LNCAP (cell line): ENCODE measurements around the gene UTP18.

ENCODE experiments used
- TF ChIP-seq, protein P1 (sequence below): fragments of 450-650 bp; IDR thresholded peaks from 2 replicates; pipeline ENCODE4 v1.5.1; 2017; ENCODE audit warnings: mild to moderate bottlenecking

Gene UTP18

DNA sequence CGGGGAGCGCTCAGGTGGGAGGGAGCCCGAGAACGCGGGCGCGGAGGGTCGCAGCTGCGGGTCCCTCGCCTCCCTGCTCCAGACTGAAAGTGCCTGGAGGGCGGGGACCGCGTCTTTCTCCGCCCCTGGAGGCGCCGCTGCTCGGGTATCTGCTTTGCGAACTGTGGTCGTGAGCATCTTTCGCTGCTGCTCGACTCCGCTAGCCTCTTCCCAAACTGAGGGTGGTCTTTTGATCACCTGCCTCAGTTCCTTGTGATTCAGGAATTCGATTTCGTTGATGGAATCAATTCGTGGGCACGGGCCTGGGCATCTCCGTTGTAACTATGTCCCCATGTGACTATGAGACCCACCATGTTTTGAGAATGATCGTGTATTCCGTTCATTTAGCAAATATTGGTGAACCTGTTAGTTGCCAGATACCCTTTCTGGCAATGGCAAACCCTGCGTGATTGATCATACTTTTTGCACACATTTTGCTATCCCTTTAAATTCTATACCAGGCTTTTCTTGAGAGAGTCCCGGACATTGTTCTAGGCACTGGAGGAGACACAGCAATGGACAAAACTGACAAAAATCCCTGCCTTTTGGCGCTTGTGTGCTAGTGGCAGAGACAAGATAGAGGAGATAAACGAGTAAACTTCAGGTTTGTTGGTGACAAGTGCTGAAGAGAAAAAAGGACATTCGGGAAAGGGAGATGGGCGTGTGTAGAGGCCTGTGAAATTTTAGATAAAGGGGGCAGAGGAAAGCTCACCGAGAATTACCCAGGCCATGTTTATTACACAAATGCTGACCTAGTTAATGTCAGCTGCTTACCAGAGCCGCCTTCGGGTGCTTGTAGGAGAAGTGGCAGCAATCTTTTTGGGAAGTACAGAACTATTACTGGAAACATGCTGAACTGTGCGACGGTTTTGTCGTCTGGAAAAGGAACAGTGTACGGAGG lies 948 bp downstream of the UTP18 start:
- TF ChIP-seq, protein P1, sequence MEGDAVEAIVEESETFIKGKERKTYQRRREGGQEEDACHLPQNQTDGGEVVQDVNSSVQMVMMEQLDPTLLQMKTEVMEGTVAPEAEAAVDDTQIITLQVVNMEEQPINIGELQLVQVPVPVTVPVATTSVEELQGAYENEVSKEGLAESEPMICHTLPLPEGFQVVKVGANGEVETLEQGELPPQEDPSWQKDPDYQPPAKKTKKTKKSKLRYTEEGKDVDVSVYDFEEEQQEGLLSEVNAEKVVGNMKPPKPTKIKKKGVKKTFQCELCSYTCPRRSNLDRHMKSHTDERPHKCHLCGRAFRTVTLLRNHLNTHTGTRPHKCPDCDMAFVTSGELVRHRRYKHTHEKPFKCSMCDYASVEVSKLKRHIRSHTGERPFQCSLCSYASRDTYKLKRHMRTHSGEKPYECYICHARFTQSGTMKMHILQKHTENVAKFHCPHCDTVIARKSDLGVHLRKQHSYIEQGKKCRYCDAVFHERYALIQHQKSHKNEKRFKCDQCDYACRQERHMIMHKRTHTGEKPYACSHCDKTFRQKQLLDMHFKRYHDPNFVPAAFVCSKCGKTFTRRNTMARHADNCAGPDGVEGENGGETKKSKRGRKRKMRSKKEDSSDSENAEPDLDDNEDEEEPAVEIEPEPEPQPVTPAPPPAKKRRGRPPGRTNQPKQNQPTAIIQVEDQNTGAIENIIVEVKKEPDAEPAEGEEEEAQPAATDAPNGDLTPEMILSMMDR, result no peak

DNA sequence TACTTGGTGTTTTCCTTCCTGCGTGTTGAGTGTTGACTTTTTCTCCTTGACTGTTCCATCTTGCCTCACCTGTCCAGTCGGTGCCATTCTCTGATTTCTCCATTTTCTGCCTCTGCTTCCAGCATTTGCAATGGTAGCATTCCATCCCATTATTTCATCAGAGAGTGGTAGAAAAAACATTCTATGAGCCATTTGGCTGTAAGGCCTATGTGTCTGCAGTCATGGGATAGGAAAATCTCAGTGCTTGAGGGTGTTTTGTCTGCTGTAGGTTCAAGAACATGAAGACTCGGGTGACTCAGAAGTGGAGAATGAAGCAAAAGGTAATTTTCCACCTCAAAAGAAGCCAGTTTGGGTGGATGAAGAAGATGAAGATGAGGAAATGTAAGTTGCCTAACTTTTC lies 2.7 kb downstream of the UTP18 start:
- TF ChIP-seq, protein P1, result no peak

DNA sequence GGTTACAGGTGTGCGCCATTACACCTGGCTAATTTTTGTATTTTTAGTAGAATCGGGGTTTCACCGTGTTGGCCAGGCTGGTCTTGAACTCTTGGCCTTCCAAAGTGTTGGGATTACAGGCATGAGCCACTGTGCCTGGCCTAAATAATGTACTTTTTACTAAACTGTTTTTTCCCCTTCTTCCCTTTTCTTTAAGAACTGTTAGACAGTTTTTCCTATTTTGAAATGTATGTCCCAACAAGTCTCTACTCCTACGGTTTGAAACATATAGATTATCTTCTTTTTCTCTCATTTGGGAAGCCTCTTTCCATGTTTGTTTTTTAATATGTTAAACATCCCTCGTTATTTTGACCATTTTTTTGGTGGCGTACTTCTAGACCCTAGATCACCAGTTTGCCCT lies 9.6 kb downstream of the UTP18 start:
- TF ChIP-seq, protein P1, result no peak

DNA sequence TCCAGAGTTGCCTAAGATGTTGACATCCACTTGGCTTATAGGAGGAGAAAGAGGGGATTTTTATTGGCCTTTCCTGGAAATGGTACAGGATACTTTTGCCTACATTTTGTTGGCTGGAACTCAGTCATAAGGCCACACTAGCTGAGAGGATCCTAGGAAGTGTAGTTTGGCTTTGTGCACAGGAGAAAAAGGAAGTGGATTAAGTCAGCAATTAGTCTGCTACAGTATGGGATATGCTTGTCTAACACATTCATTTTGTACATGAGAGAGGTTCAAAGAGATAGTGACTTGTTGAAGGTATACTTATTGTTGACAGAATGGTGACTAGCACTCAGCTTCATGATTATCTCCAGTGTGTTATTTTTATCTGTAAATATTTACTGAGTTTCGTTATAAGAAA lies 10.3 kb downstream of the UTP18 start:
- TF ChIP-seq, protein P1, result no peak

DNA sequence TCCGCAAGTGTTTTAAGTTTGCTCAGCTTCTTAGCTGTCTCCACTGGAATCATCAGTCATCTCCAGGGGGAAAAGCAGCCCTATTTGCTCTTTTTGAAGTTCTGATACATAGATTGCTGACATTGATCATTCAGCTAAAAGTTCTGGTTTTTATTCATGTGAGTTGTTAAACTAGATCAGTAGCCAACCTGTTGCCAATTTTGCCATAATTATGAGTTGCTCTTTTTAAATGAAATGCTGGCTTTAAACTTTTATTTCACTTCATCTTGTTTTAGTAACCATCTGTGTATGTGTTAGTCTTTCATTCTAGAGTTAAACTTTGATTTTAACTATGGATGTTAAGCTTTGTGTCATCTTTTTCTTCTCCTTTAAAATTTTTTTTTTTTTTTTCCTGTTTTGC lies 12.5 kb downstream of the UTP18 start:
- TF ChIP-seq, protein P1, result no peak

DNA sequence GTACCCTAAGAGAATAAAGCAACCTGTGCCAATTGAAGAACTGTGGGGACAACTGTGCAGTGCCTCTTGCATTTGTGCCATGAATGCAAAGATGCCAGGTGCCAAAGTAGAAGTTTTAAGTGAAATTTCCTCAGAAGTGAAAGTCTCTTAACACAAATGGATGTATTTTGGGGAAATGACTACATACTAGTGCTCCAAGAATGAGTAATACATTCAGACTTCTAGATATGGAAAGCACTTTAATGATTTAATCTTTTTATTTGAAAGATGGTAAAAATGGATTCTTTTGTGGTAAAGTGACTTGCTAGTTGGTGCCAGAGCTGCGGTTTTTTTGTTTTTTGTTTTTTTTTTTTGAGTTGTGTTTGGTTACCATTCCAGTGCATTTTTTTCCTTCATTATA lies 15.0 kb downstream of the UTP18 start:
- TF ChIP-seq, protein P1, result no peak

DNA sequence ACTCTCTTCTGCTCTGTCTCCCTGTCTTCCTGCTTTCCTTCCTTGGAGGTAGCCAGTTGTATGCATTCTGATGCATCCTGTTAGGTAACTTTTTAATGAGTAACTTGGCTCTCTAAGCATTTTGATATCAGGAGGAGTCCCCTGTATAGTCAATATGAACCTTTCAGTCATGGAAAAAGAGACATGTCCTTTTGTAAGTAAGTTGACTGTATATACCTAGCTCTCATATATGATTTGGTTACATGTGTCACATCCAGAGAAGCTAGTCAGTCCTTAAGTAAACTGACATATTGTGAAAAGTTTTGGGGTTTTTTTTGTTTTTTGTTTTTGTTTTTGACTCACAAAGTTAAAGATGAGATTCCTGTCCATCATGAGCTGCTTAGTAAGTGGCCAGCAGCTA lies 18.8 kb downstream of the UTP18 start:
- TF ChIP-seq, protein P1, result no peak
